ENCODE data around the gene BTBD19. TPM values are rescaled to one million over a fixed set of nuclear protein-coding genes. Genes with fewer than 3 reads are reported as not detected.
"Not testable (repeated sequence)": the region's sequence is repeated elsewhere in the genome, so short reads cannot be mapped to it uniquely, and the experiment has no call there.

Gene BTBD19
- total RNA-seq, 1 donor, result 21.4 TPM

DNA sequence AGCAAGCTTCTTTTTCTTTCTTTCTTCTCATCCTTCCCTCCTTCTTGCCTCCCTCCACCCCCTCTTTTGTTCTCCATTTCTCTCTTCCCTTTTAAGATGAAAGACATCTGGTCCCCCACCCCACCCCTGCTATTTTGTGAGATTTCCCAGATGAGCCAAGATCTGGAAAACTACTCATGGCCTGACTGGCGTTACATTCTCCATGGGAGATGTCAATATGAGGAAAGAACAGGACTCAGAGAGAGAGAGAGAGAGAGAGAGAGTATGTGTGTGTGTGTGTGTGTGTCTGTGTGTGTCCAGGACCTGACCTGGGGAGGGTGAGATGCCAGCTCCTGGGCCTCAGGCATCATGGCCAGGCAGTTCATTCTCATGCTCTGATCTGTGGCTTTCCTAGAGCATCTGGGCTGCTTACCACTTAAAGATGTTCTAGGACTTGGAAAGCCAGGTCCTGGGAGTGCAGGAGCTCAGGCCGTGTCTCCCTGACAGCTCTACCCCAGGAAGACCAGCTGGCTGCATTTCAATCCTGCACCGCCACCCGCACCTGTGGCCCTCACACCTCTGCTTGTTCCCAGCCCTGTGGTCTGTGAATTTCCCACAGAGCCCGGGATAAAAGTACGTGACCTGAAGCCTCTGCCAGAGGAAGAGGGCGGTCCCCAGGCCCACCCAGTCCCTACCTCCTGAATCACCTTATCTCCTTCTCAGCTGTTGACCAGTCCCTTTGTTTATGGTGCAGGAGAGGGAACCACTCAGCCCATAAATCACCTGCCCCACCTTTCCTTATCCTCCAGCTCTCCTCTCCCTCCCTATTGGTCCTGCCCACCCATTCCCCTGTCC lies 17.1 kb upstream of the BTBD19 start:
- no peak overlapping the region for H2AFZ ChIP-seq (ENCODE audit: low read length)
- TF ChIP-seq, protein P1, sequence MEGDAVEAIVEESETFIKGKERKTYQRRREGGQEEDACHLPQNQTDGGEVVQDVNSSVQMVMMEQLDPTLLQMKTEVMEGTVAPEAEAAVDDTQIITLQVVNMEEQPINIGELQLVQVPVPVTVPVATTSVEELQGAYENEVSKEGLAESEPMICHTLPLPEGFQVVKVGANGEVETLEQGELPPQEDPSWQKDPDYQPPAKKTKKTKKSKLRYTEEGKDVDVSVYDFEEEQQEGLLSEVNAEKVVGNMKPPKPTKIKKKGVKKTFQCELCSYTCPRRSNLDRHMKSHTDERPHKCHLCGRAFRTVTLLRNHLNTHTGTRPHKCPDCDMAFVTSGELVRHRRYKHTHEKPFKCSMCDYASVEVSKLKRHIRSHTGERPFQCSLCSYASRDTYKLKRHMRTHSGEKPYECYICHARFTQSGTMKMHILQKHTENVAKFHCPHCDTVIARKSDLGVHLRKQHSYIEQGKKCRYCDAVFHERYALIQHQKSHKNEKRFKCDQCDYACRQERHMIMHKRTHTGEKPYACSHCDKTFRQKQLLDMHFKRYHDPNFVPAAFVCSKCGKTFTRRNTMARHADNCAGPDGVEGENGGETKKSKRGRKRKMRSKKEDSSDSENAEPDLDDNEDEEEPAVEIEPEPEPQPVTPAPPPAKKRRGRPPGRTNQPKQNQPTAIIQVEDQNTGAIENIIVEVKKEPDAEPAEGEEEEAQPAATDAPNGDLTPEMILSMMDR (IDR thresholded peaks at IDR 0.05; ENCODE audit: extremely low read depth, low read depth, low read length), result no peak
- no peaks in the 10 kb centered on the region for H3K36me3 ChIP-seq (ENCODE audit: insufficient read depth, low read length)
- peaks cover 7% of the 10 kb centered on the region for H3K4me1 ChIP-seq (ENCODE audit: insufficient read depth, low read length)
- DNase-seq (ENCODE audit: insufficient read length, low spot score, missing footprints), result no peak
- H3K27ac ChIP-seq (ENCODE audit: low read depth, low read length), result no peak overlapping the region
- H4K20me1 ChIP-seq (ENCODE audit: insufficient read depth, low read length), result no peaks in the 10 kb centered on the region
- H3K4me3 ChIP-seq (ENCODE audit: insufficient read depth, low read length), result no peak overlapping the region
- no peak overlapping the region for H3K4me2 ChIP-seq (ENCODE audit: insufficient read depth, low read length)
- H3K27me3 ChIP-seq (ENCODE audit: insufficient read depth, low read length), result no peaks in the 10 kb centered on the region
- no peaks in the 10 kb centered on the region for H3K79me2 ChIP-seq (ENCODE audit: insufficient read depth, low read length)
- no peaks in the 10 kb centered on the region for H3K9me3 ChIP-seq (ENCODE audit: low read depth, low read length)

DNA sequence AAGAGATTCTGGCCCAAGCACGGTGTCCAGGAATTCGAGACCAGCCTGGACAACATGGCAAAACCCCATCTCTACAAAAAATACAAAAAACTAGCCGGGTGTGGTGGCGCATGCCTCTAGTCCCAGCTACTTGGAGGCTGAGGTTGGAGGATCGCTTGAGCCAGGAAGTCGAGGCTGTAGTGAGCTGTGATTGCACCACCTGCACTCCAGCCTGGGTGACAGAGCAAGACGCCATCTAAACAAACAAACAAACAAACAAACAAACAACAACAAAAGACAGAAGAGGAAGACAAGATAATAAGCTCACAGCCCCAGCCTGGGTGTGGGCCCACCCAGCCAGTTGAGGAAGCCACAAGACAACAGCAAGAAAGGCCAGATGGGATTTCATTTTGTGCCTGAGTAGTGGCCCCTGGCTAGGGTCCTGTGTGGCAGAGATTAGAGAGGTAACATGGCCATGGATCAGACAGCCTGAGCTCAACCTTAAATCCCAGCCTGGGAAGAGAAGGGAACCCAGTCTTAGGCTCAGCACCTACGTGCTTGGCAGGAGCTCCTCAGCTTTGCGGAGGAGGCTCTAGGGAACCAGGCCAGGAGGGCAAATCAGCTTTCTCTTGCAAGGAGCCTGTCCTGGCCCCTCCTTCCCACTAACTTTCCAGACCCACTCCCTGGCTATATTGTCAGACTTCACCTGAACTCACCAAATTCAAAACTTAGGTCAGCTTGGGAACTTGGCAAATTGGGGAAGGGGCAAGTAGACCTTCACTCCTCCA lies 15.4 kb upstream of the BTBD19 start:
- Histone ChIP-seq H3K36me3 (ENCODE audit: insufficient read depth, low read length) (no peaks in the 10 kb centered on the region), H3K4me2 (ENCODE audit: insufficient read depth, low read length) (no peak overlapping the region), H3K9me3 (ENCODE audit: low read depth, low read length) (no peaks in the 10 kb centered on the region), H3K4me1 (ENCODE audit: insufficient read depth, low read length) (peaks cover 5% of the 10 kb centered on the region), H2AFZ (ENCODE audit: low read length) (no peak overlapping the region), H3K79me2 (ENCODE audit: insufficient read depth, low read length) (no peaks in the 10 kb centered on the region), H3K4me3 (ENCODE audit: insufficient read depth, low read length) (no peak overlapping the region), H4K20me1 (ENCODE audit: insufficient read depth, low read length) (no peaks in the 10 kb centered on the region), H3K27ac (ENCODE audit: low read depth, low read length) (no peak overlapping the region), H3K27me3 (ENCODE audit: insufficient read depth, low read length) (no peaks in the 10 kb centered on the region)
- TF ChIP-seq, protein P1 (IDR thresholded peaks at IDR 0.05; ENCODE audit: extremely low read depth, low read depth, low read length), result no peak
- peak; percentile 46 for DNase-seq (ENCODE audit: insufficient read length, low spot score, missing footprints)

DNA sequence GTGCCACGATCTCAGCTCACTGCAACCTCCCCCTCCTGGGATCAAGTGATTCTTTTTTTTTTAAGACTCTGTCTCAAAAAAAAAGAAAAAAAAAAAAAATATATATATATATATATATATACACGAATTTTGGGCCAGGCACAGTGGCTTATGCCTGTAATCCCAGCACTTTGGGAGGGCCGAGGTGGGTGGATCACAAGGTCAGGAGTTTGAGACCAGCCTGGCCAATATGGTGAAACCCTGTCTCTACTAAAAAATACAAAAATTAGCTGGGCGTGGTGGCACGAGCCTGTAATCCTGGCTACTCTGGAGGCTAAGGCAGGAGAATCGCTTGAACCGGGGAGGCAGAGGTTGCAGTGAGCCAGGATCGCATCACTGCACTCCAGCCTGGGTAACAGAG lies 10.4 kb upstream of the BTBD19 start:
- H3K4me3 ChIP-seq (ENCODE audit: insufficient read depth, low read length); H3K9me3 ChIP-seq (ENCODE audit: low read depth, low read length); H3K36me3 ChIP-seq (ENCODE audit: insufficient read depth, low read length); H3K4me2 ChIP-seq (ENCODE audit: insufficient read depth, low read length); H3K27me3 ChIP-seq (ENCODE audit: insufficient read depth, low read length); H3K27ac ChIP-seq (ENCODE audit: low read depth, low read length); DNase-seq (ENCODE audit: insufficient read length, low spot score, missing footprints): not testable (repeated sequence)
- H2AFZ ChIP-seq (ENCODE audit: low read length), result peak overlapping the region; percentile 41
- peaks cover 19% of the 10 kb centered on the region for H3K4me1 ChIP-seq (ENCODE audit: insufficient read depth, low read length)
- H4K20me1 ChIP-seq (ENCODE audit: insufficient read depth, low read length), result peaks cover 16% of the 10 kb centered on the region
- peaks cover 25% of the 10 kb centered on the region for H3K79me2 ChIP-seq (ENCODE audit: insufficient read depth, low read length)

DNA sequence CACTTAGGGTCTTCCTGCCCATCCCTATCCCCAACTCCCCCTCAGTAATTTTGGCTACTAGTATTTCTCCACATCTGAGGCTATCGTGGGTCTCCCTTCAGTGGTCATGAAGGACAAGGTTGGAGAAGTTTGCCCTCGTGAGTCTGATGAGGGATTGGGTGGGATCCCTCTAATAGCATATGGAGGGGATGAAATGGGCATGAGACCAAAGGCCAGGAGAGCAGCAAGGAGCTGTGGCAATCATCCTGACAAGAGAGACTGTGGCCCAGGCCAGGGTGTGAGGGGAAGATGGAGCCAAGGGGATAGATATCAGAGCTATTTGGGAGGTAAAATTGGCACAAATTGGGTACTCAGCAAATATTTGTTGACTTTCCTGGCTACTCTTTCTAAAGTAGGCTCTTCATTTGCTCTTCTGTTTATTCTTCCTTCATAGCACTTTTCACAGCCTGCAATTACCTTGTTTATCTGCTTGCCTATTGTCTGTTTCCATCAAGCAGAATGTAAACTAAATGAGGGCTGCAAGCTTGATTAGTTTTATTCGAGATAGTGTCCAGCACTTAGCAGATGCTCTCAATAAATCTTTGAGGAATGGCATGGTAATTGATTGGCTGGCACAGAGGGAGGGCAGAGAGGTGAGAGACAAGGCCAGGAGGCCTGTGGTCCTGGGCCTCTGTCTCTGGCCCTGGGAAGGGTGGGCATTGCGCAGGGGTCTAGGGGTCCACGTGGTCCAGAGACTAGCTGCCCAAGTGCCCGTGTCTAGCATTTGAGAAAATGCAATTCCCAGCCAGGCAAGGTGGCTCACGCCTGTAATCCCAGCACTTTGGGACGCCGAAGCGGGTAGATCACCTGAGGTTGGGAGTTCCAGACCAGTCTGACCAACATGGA lies 9.6 kb upstream of the BTBD19 start:
- Histone ChIP-seq H3K27me3 (ENCODE audit: insufficient read depth, low read length) (no peaks in the 10 kb centered on the region), H3K4me1 (ENCODE audit: insufficient read depth, low read length) (peaks cover 20% of the 10 kb centered on the region), H3K27ac (ENCODE audit: low read depth, low read length) (no peak overlapping the region), H3K36me3 (ENCODE audit: insufficient read depth, low read length) (peaks cover 18% of the 10 kb centered on the region), H2AFZ (ENCODE audit: low read length) (peak overlapping the region; percentile 41), H3K9me3 (ENCODE audit: low read depth, low read length) (no peaks in the 10 kb centered on the region), H4K20me1 (ENCODE audit: insufficient read depth, low read length) (peaks cover 16% of the 10 kb centered on the region), H3K4me2 (ENCODE audit: insufficient read depth, low read length) (no peak overlapping the region), H3K4me3 (ENCODE audit: insufficient read depth, low read length) (no peak overlapping the region), H3K79me2 (ENCODE audit: insufficient read depth, low read length) (peaks cover 34% of the 10 kb centered on the region)
- TF ChIP-seq, protein P1 (IDR thresholded peaks at IDR 0.05; ENCODE audit: extremely low read depth, low read depth, low read length), result no peak
- DNase-seq (ENCODE audit: insufficient read length, low spot score, missing footprints), result no peak
